Stimulated activated CD4-positive, alpha-beta T cell treated with anti-CD3 and anti-CD28 coated beads, Interleukin-12 subunit alpha, Interleukin-12 subunit beta, amount 100 ng/mL, for 24 hours (primary cell): Measurements from ENCODE around the gene UBN2.

ENCODE experiments used
- DNase-seq, 2 experiments: peaks; one replicate each; pipeline ENCODE4 v3.0.0-alpha.2; 2020; ENCODE audit warnings: low read depth in 2 of 2

UBN2 gene

DNA sequence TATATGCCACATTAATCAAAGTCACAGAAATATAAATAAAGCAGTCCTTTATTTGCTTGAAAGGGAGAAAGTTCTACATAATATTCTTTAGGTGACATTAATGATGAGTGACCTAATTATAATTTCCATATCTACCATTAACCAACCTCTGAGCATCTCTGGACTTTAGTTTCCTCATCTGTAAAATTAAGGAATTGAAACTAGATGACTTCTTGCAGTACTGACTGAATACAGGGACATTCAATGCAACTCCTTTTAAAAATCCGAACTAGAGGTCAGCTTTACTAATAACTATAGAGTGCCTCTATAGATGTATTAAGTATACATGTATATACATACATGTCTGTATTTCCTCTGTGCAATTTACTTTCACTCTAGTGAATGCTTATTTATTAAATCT, 114.0 kb downstream of the UBN2 start:
- no peak for DNase-seq

DNA sequence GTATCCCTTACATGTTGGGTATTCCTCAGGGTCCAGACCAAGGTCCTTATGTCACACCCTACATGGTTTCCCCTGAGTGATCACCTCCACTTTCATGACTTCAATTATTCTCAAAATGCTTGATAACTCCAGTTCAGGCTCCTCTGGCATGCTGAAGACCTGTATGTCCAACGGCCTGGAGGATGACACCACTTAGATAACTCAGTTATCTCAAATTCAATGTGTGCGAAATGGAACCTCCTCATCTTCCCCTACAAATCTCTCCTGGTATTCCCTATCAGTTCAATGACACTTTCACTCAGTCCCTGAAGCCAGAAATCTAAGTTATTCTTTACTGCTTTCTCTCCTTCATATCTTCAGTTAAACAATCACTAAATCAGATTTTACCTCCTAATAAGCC, 120.0 kb downstream of the UBN2 start:
- DNase-seq: no peak

DNA sequence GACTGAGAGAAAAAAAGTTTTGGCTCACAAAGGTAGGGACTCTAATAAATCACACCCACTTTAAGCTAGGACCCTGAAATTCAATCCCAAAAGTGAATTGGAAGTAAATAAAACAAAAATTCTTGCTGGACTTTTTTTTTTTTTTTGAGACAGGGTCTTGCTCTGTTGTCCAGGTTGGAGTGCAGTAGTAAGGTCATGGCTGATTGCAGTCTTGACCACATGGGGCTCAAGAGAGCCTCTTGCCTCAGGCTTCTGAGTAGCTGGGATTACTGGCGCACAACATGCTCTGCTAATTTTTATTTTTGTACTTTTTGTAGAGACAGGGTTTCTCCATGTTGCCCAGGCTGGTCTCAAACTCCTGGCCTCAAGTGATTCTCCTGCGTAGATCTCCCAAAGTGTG, 123.7 kb downstream of the UBN2 start:
- DNase-seq: no peak

DNA sequence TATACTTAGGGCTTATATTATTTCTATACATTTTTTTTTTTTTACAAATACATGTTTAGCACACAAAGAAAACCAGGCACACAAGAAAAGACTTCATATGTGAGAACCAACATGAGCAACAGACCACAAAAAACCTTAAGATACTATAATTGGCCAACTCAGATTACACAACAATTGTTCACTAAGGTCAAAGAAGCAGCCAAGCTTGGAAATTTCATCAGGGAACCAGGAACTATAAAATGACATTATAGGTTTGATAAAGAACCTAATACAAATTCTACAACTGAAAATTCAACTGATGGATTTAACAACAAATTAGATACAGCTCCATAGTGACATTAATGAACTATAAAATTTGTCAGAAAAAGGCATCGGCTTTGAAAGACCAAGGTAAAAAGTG, 124.3 kb downstream of the UBN2 start:
- no peak for DNase-seq
